ENCODE measurements around the gene KCNQ2. TPM values are rescaled to one million over a fixed set of nuclear protein-coding genes. Genes with fewer than 3 reads are reported as not detected.
A peak's percentile ranks its signal among the peaks of the same experiment; 100 is the strongest.
"Not testable (repeated sequence)": the region's sequence is repeated elsewhere in the genome, so short reads cannot be mapped to it uniquely, and the experiment has no call there.

KCNQ2 gene
- total RNA-seq, 4 donors from 2014 or later = not detected

- Histone ChIP-seq H3K4me3 (peak overlapping the region; percentile 61 to 95 (median 84)), H3K27ac (peak overlapping the region; percentile 85 to 100 (median 96)), H3K9me3 (no peaks in the 10 kb centered on the region), H3K27me3 (no peaks in the 10 kb centered on the region), H3K36me3 (peaks cover 6 to 45% (median 7%) of the 10 kb centered on the region in 3 donors), H3K4me1 (peaks cover 22 to 55% (median 27%) of the 10 kb centered on the region in 3 donors)
- WGBS, 2 donors = 0% methylated on average over 4 of the region's 72 CpGs; no CpG with 5 or more reads in 1 of the 2 donors
- intact Hi-C loops (cut with DNase I) = no loop called here
- TF ChIP-seq POLR2A (IDR thresholded peaks at IDR 0.05) (no peak), CTCF (IDR thresholded peaks at IDR 0.05) (peak in 3 of 6 experiments; percentile 6 to 39 (median 18))
- no peak for DNase-seq
Measured at GRCh38 chr20:63519668-63520503, 47.4 kb upstream of the KCNQ2 start.

- WGBS, 2 donors = 82 to 83% methylated on average over 7 to 21 of the region's 32 CpGs
- intact Hi-C loops (cut with DNase I) = no loop called here
- TF ChIP-seq CTCF (IDR thresholded peaks at IDR 0.05) = no peak
- TF ChIP-seq POLR2A (IDR thresholded peaks at IDR 0.05) = no peak
- no peaks in the 10 kb centered on the region for H3K27me3 ChIP-seq
- H3K4me1 ChIP-seq = peaks cover 22 to 49% (median 27%) of the 10 kb centered on the region in 3 donors
- H3K27ac ChIP-seq = peak overlapping the region in 2 of 4 donors; percentile 85 to 96
- H3K36me3 ChIP-seq = peaks cover 6 to 45% (median 7%) of the 10 kb centered on the region in 3 donors
- DNase-seq = no peak
- peak overlapping the region; percentile 61 to 95 (median 84) for H3K4me3 ChIP-seq
- no peaks in the 10 kb centered on the region for H3K9me3 ChIP-seq
Measured at GRCh38 chr20:63518946-63519667, 46.7 kb upstream of the KCNQ2 start.

GRCh38 chr20:63518351-63518861, 46.0 kb upstream of the KCNQ2 start:
- Histone ChIP-seq H3K4me1 (peaks cover 22 to 46% (median 27%) of the 10 kb centered on the region in 3 donors), H3K27ac (no peak overlapping the region), H3K27me3 (peaks cover 0 to 7% (median 0%) of the 10 kb centered on the region in 4 donors), H3K4me3 (no peak overlapping the region), H3K36me3 (peaks cover 4 to 38% (median 7%) of the 10 kb centered on the region in 3 donors), H3K9me3 (no peaks in the 10 kb centered on the region)
- WGBS, 2 donors = 92% methylated on average over 12 of the region's 20 CpGs; no CpG with 5 or more reads in 1 of the 2 donors
- DNase-seq = no peak
- TF ChIP-seq POLR2A (IDR thresholded peaks at IDR 0.05) = no peak
- no peak for TF ChIP-seq CTCF (IDR thresholded peaks at IDR 0.05)
- intact Hi-C loops (cut with DNase I) = no loop called here

GRCh38 chr20:63517376-63518309, 45.2 kb upstream of the KCNQ2 start:
- intact Hi-C loops (cut with DNase I) = no loop called here
- H3K27me3 ChIP-seq = peaks cover 0 to 13% (median 0%) of the 10 kb centered on the region in 4 donors
- no peak for TF ChIP-seq CTCF (IDR thresholded peaks at IDR 0.05)

GRCh38 chr20:63514520-63514919, 42.1 kb upstream of the KCNQ2 start:
- 42 to 63% methylated on average over 6 to 8 of the region's 10 CpGs for WGBS, 2 donors
- DNase-seq; H3K4me3 ChIP-seq; H3K27ac ChIP-seq; intact Hi-C loops (cut with DNase I); H3K9me3 ChIP-seq: not testable (repeated sequence)
- Histone ChIP-seq H3K27me3 (peaks cover 0 to 43% (median 0%) of the 10 kb centered on the region in 4 donors), H3K36me3 (peaks cover 0 to 16% (median 0%) of the 10 kb centered on the region in 3 donors), H3K4me1 (peaks cover 4 to 15% (median 7%) of the 10 kb centered on the region in 3 donors)

More at GRCh38 chr20:63517376-63518309, 45.2 kb upstream of the KCNQ2 start:
- H3K4me3 ChIP-seq = no peak overlapping the region
- WGBS, 2 donors = 86 to 89% methylated on average over 9 to 16 of the region's 32 CpGs
- DNase-seq = no peak
- H3K36me3 ChIP-seq = peaks cover 0 to 30% (median 0%) of the 10 kb centered on the region in 3 donors
- H3K4me1 ChIP-seq = peaks cover 18 to 38% (median 25%) of the 10 kb centered on the region in 3 donors
- H3K27ac ChIP-seq = no peak overlapping the region
- no peaks in the 10 kb centered on the region for H3K9me3 ChIP-seq
